Fibroblast of gingiva (primary cell): ENCODE data around the gene PLEKHA3.
"Not testable (repeated sequence)": the region's sequence is repeated elsewhere in the genome, so short reads cannot be mapped to it uniquely, and the experiment has no call there.

ENCODE experiments used
- DNase-seq: peaks from one replicate; pipeline ENCODE4 v3.0.0-alpha.2; 2011; ENCODE audit warnings: low read depth

Gene PLEKHA3

GRCh38 chr2:178523596-178524134, 43.4 kb downstream of the PLEKHA3 start:
- DNase-seq: no peak

- DNase-seq: not testable (repeated sequence)
These were observed 44.8 kb downstream of the PLEKHA3 start for GRCh38 chr2:178525010-178525409.

GRCh38 chr2:178525460-178525859, 45.2 kb downstream of the PLEKHA3 start:
- not testable (repeated sequence) for DNase-seq

GRCh38 chr2:178526256-178526655, 46.0 kb downstream of the PLEKHA3 start:
- DNase-seq: no peak

GRCh38 chr2:178527592-178527991, 47.3 kb downstream of the PLEKHA3 start:
- DNase-seq: no peak

- DNase-seq: no peak
These were observed 48.4 kb downstream of the PLEKHA3 start for GRCh38 chr2:178528647-178529046.

GRCh38 chr2:178529194-178529593, 48.9 kb downstream of the PLEKHA3 start:
- no peak for DNase-seq

GRCh38 chr2:178530131-178530530, 49.9 kb downstream of the PLEKHA3 start:
- DNase-seq: no peak

- DNase-seq: no peak
These were observed 50.4 kb downstream of the PLEKHA3 start for GRCh38 chr2:178530625-178531142.

- no peak for DNase-seq
These were observed 50.9 kb downstream of the PLEKHA3 start for GRCh38 chr2:178531168-178531567.

- no peak for DNase-seq
These were observed 55.8 kb downstream of the PLEKHA3 start for GRCh38 chr2:178536037-178536436.

- DNase-seq: no peak
These were observed 61.9 kb downstream of the PLEKHA3 start for GRCh38 chr2:178542161-178542560.

GRCh38 chr2:178542569-178542968, 62.3 kb downstream of the PLEKHA3 start:
- no peak for DNase-seq

GRCh38 chr2:178550352-178550751, 70.1 kb downstream of the PLEKHA3 start:
- no peak for DNase-seq

- DNase-seq: peak; percentile 75
These were observed 72.8 kb downstream of the PLEKHA3 start for GRCh38 chr2:178553047-178553446.
